ENCODE data around the gene GRIK3.

GRCh38 chr1:37051346-37051745 is 17.0 kb upstream of the GRIK3 start:
- TF ChIP-seq CTCF (conservative IDR thresholded peaks at IDR 0.05 in 1 of 2, IDR thresholded peaks at IDR 0.05 in 1 of 2; ENCODE audit: low read depth in 1 of 2, low read length in 2 of 2) (no peak), EZH2 (IDR thresholded peaks at IDR 0.05; ENCODE audit: low read length, missing control alignments) (no peak)

Measured in fibroblast of lung (primary cell).